ENCODE results near the gene KLRF1.

DNA sequence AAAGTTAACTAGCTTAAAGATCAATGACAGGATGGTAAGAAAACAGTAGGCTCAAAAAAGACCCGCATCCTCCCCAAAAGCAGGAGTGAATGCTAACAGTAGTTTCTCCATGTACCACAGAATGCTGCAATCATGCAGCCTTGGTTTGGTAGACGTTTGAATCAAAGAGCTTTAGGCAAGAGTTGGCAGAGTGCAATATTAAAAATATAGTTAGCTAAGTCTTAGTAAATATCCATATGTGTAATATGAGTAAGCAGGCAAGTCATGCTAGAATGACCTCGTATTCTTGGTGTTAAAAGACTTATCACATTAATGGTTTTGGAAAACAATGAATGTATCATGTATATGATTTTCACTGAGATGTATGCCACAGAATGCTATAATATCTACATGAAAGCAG is 18.8 kb upstream of the KLRF1 start:
- TF ChIP-seq, protein P1, sequence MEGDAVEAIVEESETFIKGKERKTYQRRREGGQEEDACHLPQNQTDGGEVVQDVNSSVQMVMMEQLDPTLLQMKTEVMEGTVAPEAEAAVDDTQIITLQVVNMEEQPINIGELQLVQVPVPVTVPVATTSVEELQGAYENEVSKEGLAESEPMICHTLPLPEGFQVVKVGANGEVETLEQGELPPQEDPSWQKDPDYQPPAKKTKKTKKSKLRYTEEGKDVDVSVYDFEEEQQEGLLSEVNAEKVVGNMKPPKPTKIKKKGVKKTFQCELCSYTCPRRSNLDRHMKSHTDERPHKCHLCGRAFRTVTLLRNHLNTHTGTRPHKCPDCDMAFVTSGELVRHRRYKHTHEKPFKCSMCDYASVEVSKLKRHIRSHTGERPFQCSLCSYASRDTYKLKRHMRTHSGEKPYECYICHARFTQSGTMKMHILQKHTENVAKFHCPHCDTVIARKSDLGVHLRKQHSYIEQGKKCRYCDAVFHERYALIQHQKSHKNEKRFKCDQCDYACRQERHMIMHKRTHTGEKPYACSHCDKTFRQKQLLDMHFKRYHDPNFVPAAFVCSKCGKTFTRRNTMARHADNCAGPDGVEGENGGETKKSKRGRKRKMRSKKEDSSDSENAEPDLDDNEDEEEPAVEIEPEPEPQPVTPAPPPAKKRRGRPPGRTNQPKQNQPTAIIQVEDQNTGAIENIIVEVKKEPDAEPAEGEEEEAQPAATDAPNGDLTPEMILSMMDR (IDR thresholded peaks at IDR 0.05) = no peak
- no peak for TF ChIP-seq POLR2A (IDR thresholded peaks at IDR 0.05)
